Mesendoderm (in vitro differentiated cells): ENCODE data around the gene ZNF277.

Source experiments
- DNase-seq: peaks from one replicate; pipeline ENCODE4 v3.0.0; 2013
- H2AK5ac ChIP-seq: 2 replicates; pipeline ENCODE4 v1.6.1; 2013; ENCODE audit warnings: low read length, inconsistent platforms
- H2BK120ac ChIP-seq: 2 replicates; pipeline ENCODE4 v1.6.1; 2013; ENCODE audit warnings: low read depth, mild to moderate bottlenecking, low read length, moderate library complexity, mixed read lengths
- H2BK15ac ChIP-seq: replicated peaks from 2 replicates; pipeline ENCODE4 v1.6.1; 2013; ENCODE audit warnings: low read depth, mild to moderate bottlenecking, moderate library complexity
- H2BK5ac ChIP-seq: 2 replicates; pipeline ENCODE4 v1.6.1; 2013; ENCODE audit warnings: low read length, inconsistent platforms
- H3K18ac ChIP-seq: 2 replicates; pipeline ENCODE4 v1.6.1; 2013; ENCODE audit warnings: mild to moderate bottlenecking, low read length, mixed read lengths
- H3K23ac ChIP-seq: one replicate; pipeline ENCODE4 v1.6.1; 2013; ENCODE audit warnings: low read length
- H3K27ac ChIP-seq: 2 replicates; pipeline ENCODE4 v1.5.1; 2013; ENCODE audit warnings: low read depth, mild to moderate bottlenecking, inconsistent platforms, low read length, moderate library complexity
- H3K27me3 ChIP-seq: 2 replicates; pipeline ENCODE4 v1.6.1; 2013; ENCODE audit warnings: low read length, control low read depth, mild to moderate bottlenecking, inconsistent platforms; ENCODE audit not compliant: insufficient read depth, poor library complexity
- H3K36me3 ChIP-seq: 2 replicates; pipeline ENCODE4 v1.6.1; 2013; ENCODE audit warnings: low read length, inconsistent platforms; ENCODE audit not compliant: control insufficient read depth, insufficient read depth
- H3K4ac ChIP-seq: one replicate; pipeline ENCODE4 v1.6.1; 2013; ENCODE audit warnings: low read depth, mild to moderate bottlenecking, low read length, moderate library complexity
- H3K4me1 ChIP-seq: 2 replicates; pipeline ENCODE4 v1.6.1; 2013; ENCODE audit warnings: low read depth, low read length, inconsistent platforms; ENCODE audit not compliant: control insufficient read depth
- H3K4me2 ChIP-seq: 2 replicates; pipeline ENCODE4 v1.6.1; 2013; ENCODE audit warnings: low read length
- H3K4me3 ChIP-seq: 2 replicates; pipeline ENCODE4 v1.5.1; 2013; ENCODE audit warnings: mild to moderate bottlenecking, low read length
- H3K56ac ChIP-seq: one replicate; pipeline ENCODE4 v1.6.1; 2013; ENCODE audit warnings: low read length
- H3K79me1 ChIP-seq: 2 replicates; pipeline ENCODE4 v1.6.1; 2013; ENCODE audit warnings: low read length, inconsistent platforms
- H3K79me2 ChIP-seq: 2 replicates; pipeline ENCODE4 v1.6.1; 2013; ENCODE audit warnings: mild to moderate bottlenecking, low read length; ENCODE audit not compliant: control insufficient read depth, insufficient read depth
- H3K9ac ChIP-seq: 2 replicates; pipeline ENCODE4 v1.6.1; 2013; ENCODE audit warnings: low read length, inconsistent platforms
- H4K5ac ChIP-seq: one replicate; pipeline ENCODE4 v1.6.1; 2013; ENCODE audit warnings: low read length
- H4K8ac ChIP-seq: one replicate; pipeline ENCODE4 v1.6.1; 2013; ENCODE audit warnings: low read depth, mild to moderate bottlenecking, control low read depth, low read length, moderate library complexity
- WGBS: extraction: QIAGEN DNeasy Blood & Tissue Kit; methylation state at CpG from one replicate; pipeline ENCODE4 v1.1.7; 2013; ENCODE audit warnings: low lambda C conversion rate, missing lambda C conversion rate; ENCODE audit not compliant: insufficient coverage; ENCODE audit errors: extremely low coverage; 5-methylcytosine and 5-hydroxymethylcytosine counted together

Gene ZNF277

GRCh38 chr7:112205343-112206237 lies 905 bp upstream of the ZNF277 start:
- WGBS: no CpG with 5 or more reads among the region's 69 CpGs
- H3K4me3 ChIP-seq: peak overlapping the region; percentile 89
- no peaks in the 10 kb centered on the region for H3K4me1 ChIP-seq
- peak overlapping the region; percentile 47 for H2BK5ac ChIP-seq
- peak overlapping the region; percentile 65 for H3K4me2 ChIP-seq
- H4K5ac ChIP-seq: no peak overlapping the region
- H3K36me3 ChIP-seq: no peaks in the 10 kb centered on the region
- peak overlapping the region; percentile 81 for H3K23ac ChIP-seq
- peak overlapping the region; percentile 68 for H3K18ac ChIP-seq
- H2BK15ac ChIP-seq: no peak overlapping the region
- peak overlapping the region; percentile 88 for H3K9ac ChIP-seq
- H3K56ac ChIP-seq: peak overlapping the region; percentile 95
- H2AK5ac ChIP-seq: no peak overlapping the region
- no peak overlapping the region for H4K8ac ChIP-seq
- H3K4ac ChIP-seq: peak overlapping the region; percentile 49
- H3K79me2 ChIP-seq: peaks cover 61% of the 10 kb centered on the region
- H2BK120ac ChIP-seq: no peak overlapping the region
- DNase-seq: peak; percentile 89
- H3K79me1 ChIP-seq: peaks cover 2% of the 10 kb centered on the region
- H3K27ac ChIP-seq: peak overlapping the region; percentile 92
- H3K27me3 ChIP-seq: no peaks in the 10 kb centered on the region

- no peak overlapping the region for H2BK15ac ChIP-seq
- H3K36me3 ChIP-seq: no peaks in the 10 kb centered on the region
- no peak overlapping the region for H2BK120ac ChIP-seq
- peak overlapping the region; percentile 86 for H3K9ac ChIP-seq
- peaks cover 56% of the 10 kb centered on the region for H3K79me2 ChIP-seq
- H3K27me3 ChIP-seq: no peaks in the 10 kb centered on the region
- peak overlapping the region; percentile 51 for H2BK5ac ChIP-seq
- no peak overlapping the region for H3K27ac ChIP-seq
- no peak overlapping the region for H2AK5ac ChIP-seq
- H3K18ac ChIP-seq: peak overlapping the region; percentile 72
- H3K4me1 ChIP-seq: no peaks in the 10 kb centered on the region
- no peak overlapping the region for H4K8ac ChIP-seq
- H3K4ac ChIP-seq: peak overlapping the region; percentile 43
- no peak overlapping the region for H3K23ac ChIP-seq
- DNase-seq: peak; percentile 50
- WGBS: no CpG with 5 or more reads among the region's 14 CpGs
- H3K4me2 ChIP-seq: peak overlapping the region; percentile 42
- H4K5ac ChIP-seq: no peak overlapping the region
- peak overlapping the region; percentile 93 for H3K56ac ChIP-seq
- peak overlapping the region; percentile 86 for H3K4me3 ChIP-seq
- peaks cover 2% of the 10 kb centered on the region for H3K79me1 ChIP-seq
These were observed 597 bp downstream of the ZNF277 start for GRCh38 chr7:112206991-112207592.

- H3K4me3 ChIP-seq: no peak overlapping the region
- no peak overlapping the region for H2BK5ac ChIP-seq
- no peak for DNase-seq
- no peak overlapping the region for H2BK15ac ChIP-seq
- no peak overlapping the region for H4K8ac ChIP-seq
- H3K23ac ChIP-seq: no peak overlapping the region
- H3K4ac ChIP-seq: no peak overlapping the region
- no peak overlapping the region for H3K9ac ChIP-seq
- H3K79me1 ChIP-seq: peaks cover 2% of the 10 kb centered on the region
- no peaks in the 10 kb centered on the region for H3K36me3 ChIP-seq
- no peak overlapping the region for H3K56ac ChIP-seq
- H2AK5ac ChIP-seq: no peak overlapping the region
- H2BK120ac ChIP-seq: no peak overlapping the region
- no CpG with 5 or more reads among the region's 6 CpGs for WGBS
- no peak overlapping the region for H3K18ac ChIP-seq
- H4K5ac ChIP-seq: no peak overlapping the region
- peaks cover 2% of the 10 kb centered on the region for H3K4me1 ChIP-seq
- H3K27me3 ChIP-seq: no peaks in the 10 kb centered on the region
- peaks cover 55% of the 10 kb centered on the region for H3K79me2 ChIP-seq
- H3K27ac ChIP-seq: no peak overlapping the region
- H3K4me2 ChIP-seq: no peak overlapping the region
These were observed 1.3 kb downstream of the ZNF277 start for GRCh38 chr7:112207765-112208164.

GRCh38 chr7:112211348-112211907 lies 4.9 kb downstream of the ZNF277 start:
- H3K9ac ChIP-seq: no peak overlapping the region
- H4K8ac ChIP-seq: no peak overlapping the region
- peaks cover 2% of the 10 kb centered on the region for H3K79me1 ChIP-seq
- H3K56ac ChIP-seq: no peak overlapping the region
- H2BK5ac ChIP-seq: no peak overlapping the region
- H2BK120ac ChIP-seq: no peak overlapping the region
- H2BK15ac ChIP-seq: no peak overlapping the region
- no peak for DNase-seq
- H3K27ac ChIP-seq: no peak overlapping the region
- H3K4ac ChIP-seq: no peak overlapping the region
- H3K4me2 ChIP-seq: no peak overlapping the region
- peaks cover 34% of the 10 kb centered on the region for H3K79me2 ChIP-seq
- no peaks in the 10 kb centered on the region for H3K27me3 ChIP-seq
- no peaks in the 10 kb centered on the region for H3K36me3 ChIP-seq
- H3K18ac ChIP-seq: no peak overlapping the region
- no peak overlapping the region for H4K5ac ChIP-seq
- no peak overlapping the region for H3K23ac ChIP-seq
- no peak overlapping the region for H3K4me3 ChIP-seq
- H2AK5ac ChIP-seq: no peak overlapping the region
- H3K4me1 ChIP-seq: peaks cover 3% of the 10 kb centered on the region
- no CpG with 5 or more reads among the region's 1 CpG for WGBS

GRCh38 chr7:112212571-112212970 lies 6.1 kb downstream of the ZNF277 start:
- Histone ChIP-seq H3K4ac (no peak overlapping the region), H2BK15ac (no peak overlapping the region), H3K56ac (no peak overlapping the region), H3K4me3 (no peak overlapping the region), H3K79me1 (peaks cover 2% of the 10 kb centered on the region), H3K23ac (no peak overlapping the region), H4K8ac (no peak overlapping the region), H3K79me2 (peaks cover 28% of the 10 kb centered on the region), H3K4me2 (no peak overlapping the region), H3K4me1 (peaks cover 3% of the 10 kb centered on the region), H3K18ac (no peak overlapping the region), H4K5ac (no peak overlapping the region), H2BK5ac (no peak overlapping the region), H2BK120ac (no peak overlapping the region), H3K27ac (no peak overlapping the region), H3K36me3 (no peaks in the 10 kb centered on the region), H3K27me3 (no peaks in the 10 kb centered on the region), H2AK5ac (no peak overlapping the region), H3K9ac (no peak overlapping the region)
- peak; percentile 75 for DNase-seq
- WGBS: no CpG with 5 or more reads among the region's 2 CpGs
